B cell (primary cell): Measurements from ENCODE around the gene HHATL. TPM values are rescaled to one million over a fixed set of nuclear protein-coding genes. Genes with fewer than 3 reads are reported as not detected.

Experiments used
- ATAC-seq: fragments of 200-7000 bp; cut with Tn5 transposase; one replicate; pipeline ENCODE4 v1.10.0; 2021; ENCODE audit warnings: low read depth, mild to moderate bottlenecking, moderate number of reproducible peaks, moderate library complexity
- CTCF ChIA-PET: fragments of 350-600 bp; sonication (Branson Sonifier 250); formaldehyde crosslinking; loops from one replicate; lab custom pipeline; 2021; ENCODE audit warnings: antibody characterized with exemption, inconsistent platforms; lab: Charles Lee
- POLR2A ChIA-PET: fragments of 350-600 bp; sonication (Branson Sonifier 250); formaldehyde crosslinking; loops from one replicate; lab custom pipeline; 2021; ENCODE audit warnings: antibody characterized with exemption; lab: Charles Lee
- DNase-seq: peaks from one replicate; pipeline ENCODE4 v3.0.0; 2013
- H2AFZ ChIP-seq: 2 replicates; pipeline ENCODE4 v1.6.1; 2012; ENCODE audit warnings: mild to moderate bottlenecking, low read depth, low read length; ENCODE audit not compliant: insufficient read depth, poor library complexity, severe bottlenecking
- H3K27ac ChIP-seq, 2 donors: 1 replicate in 1 of 2; 2 replicates in 1 of 2; pipeline ENCODE4 v1.5.1; 2012 to 2013; ENCODE audit warnings: low read length in 2 of 2, mild to moderate bottlenecking in 2 of 2, moderate library complexity in 1 of 2
- H3K27me3 ChIP-seq, 4 experiments: fragments of 200-600 bp in 1 of 4; sonication (generic) in 1 of 4; replicated peaks in 1 of 4; 1 replicate in 2 of 4; 2 replicates in 2 of 4; pipeline versions ENCODE4 v1.6.1 to v1.7.0; 2013 to 2016; ENCODE audit warnings: low read length in 3 of 4, mild to moderate bottlenecking in 2 of 4, mixed read lengths in 1 of 4, moderate library complexity in 1 of 4; ENCODE audit not compliant: insufficient read depth in 4 of 4, control insufficient read depth in 3 of 4; ENCODE audit errors: control extremely low read depth in 1 of 4
- H3K36me3 ChIP-seq, 2 experiments: replicated peaks in 1 of 2; 1 replicate in 1 of 2; 2 replicates in 1 of 2; pipeline versions ENCODE4 v1.6.1 to v1.7.1; 2013; ENCODE audit warnings: low read length in 1 of 2; ENCODE audit not compliant: insufficient read depth in 2 of 2, control insufficient read depth in 1 of 2; ENCODE audit errors: control extremely low read depth in 1 of 2, extremely low read depth in 1 of 2
- H3K4me1 ChIP-seq, 2 donors: fragments of 200-600 bp in 1 of 2; sonication (generic) in 1 of 2; 1 replicate in 1 of 2; 2 replicates in 1 of 2; pipeline versions ENCODE4 v1.5.1 to v1.6.1; 2013 to 2017; ENCODE audit warnings: low read length in 2 of 2; ENCODE audit not compliant: control insufficient read depth in 2 of 2, insufficient read depth in 2 of 2
- H3K4me2 ChIP-seq: replicated peaks from 2 replicates; pipeline ENCODE3; 2012; ENCODE audit warnings: mild to moderate bottlenecking, low read depth, low read length; ENCODE audit not compliant: poor library complexity, severe bottlenecking
- H3K4me3 ChIP-seq, 5 experiments: fragments of 200-600 bp in 1 of 5; sonication (generic) in 1 of 5; 1 replicate in 3 of 5; 2 replicates in 2 of 5; pipeline versions ENCODE4 v1.5.1 to v1.7.0; 2011 to 2016; ENCODE audit warnings: low read length in 4 of 5, mild to moderate bottlenecking in 4 of 5, low read depth in 2 of 5, control low read depth in 1 of 5, moderate library complexity in 1 of 5; ENCODE audit not compliant: insufficient read depth in 1 of 5; ENCODE audit errors: control extremely low read depth in 1 of 5, extremely low read depth in 1 of 5
- H3K79me2 ChIP-seq: fragments of 200-600 bp; sonication (generic); one replicate; pipeline ENCODE4 v1.6.0; 2016; ENCODE audit warnings: low read length; ENCODE audit not compliant: control insufficient read depth, insufficient read depth
- H3K9ac ChIP-seq: fragments of 200-600 bp; sonication (generic); 2 replicates; pipeline ENCODE4 v1.6.1; 2017; ENCODE audit warnings: mild to moderate bottlenecking, low read length, moderate library complexity
- H3K9me3 ChIP-seq, 3 donors: one replicate each; pipeline versions ENCODE4 v1.6.1 to v1.7.1; 2013; ENCODE audit warnings: low read length in 2 of 3; ENCODE audit not compliant: control insufficient read depth in 2 of 3, insufficient read depth in 1 of 3; ENCODE audit errors: control extremely low read depth in 1 of 3
- H4K20me1 ChIP-seq: 2 replicates; pipeline ENCODE4 v1.6.0; 2012; ENCODE audit warnings: mild to moderate bottlenecking, low read length; ENCODE audit not compliant: insufficient read depth, control insufficient read depth, poor library complexity, severe bottlenecking
- H3K27ac Mint-ChIP-seq: one replicate; pipeline ENCODE4 v1.8.0; 2021; ENCODE audit warnings: mixed read lengths
- H3K27me3 Mint-ChIP-seq: one replicate; pipeline ENCODE4 v1.8.0; 2021; ENCODE audit warnings: mixed read lengths
- H3K4me1 Mint-ChIP-seq: one replicate; pipeline ENCODE4 v1.8.0; 2021; ENCODE audit warnings: mixed read lengths
- H3K4me3 Mint-ChIP-seq: one replicate; pipeline ENCODE4 v1.8.0; 2021; ENCODE audit warnings: mixed read lengths
- H3K9me3 Mint-ChIP-seq: one replicate; pipeline ENCODE4 v1.8.0; 2022; ENCODE audit warnings: mixed read lengths; ENCODE audit not compliant: insufficient read depth
- CTCF ChIP-seq: fragments of 200-600 bp; IDR thresholded peaks from one replicate; pipeline ENCODE4 v1.8.0; 2022; ENCODE audit warnings: antibody characterized with exemption, mild to moderate bottlenecking
- EZH2 ChIP-seq: IDR thresholded peaks from 2 replicates; pipeline ENCODE4 v1.6.1; 2012; ENCODE audit warnings: borderline replicate concordance, low read depth, mild to moderate bottlenecking, moderate library complexity, low read length; ENCODE audit not compliant: insufficient read depth, poor library complexity, severe bottlenecking
- WGBS: methylation state at CpG from one replicate; pipeline ENCODE4 v1.1.5; 2013; ENCODE audit warnings: missing lambda C conversion rate; ENCODE audit not compliant: insufficient coverage; 5-methylcytosine and 5-hydroxymethylcytosine counted together
- intact Hi-C: fragments of 100-400 bp; cut with micrococcal nuclease; formaldehyde crosslinking; loops from one replicate; pipeline ENCODE4 v1.10.0; 2022
- polyA plus RNA-seq: library from polyadenylated mRNA; depleted of rRNA; stranded (reverse); fragments of >200 nt; gene quantifications from 2 replicates; pipeline ENCODE4 v1.2.3, GENCODE V29; 2012
- total RNA-seq, 2 donors: library from RNA; stranded (reverse); fragments of 120-200 nt in 1 of 2; gene quantifications; 1 replicate in 1 of 2; 2 replicates in 1 of 2; pipeline versions ENCODE4 v1.2.3 to v1.2.4, GENCODE V29; 2013 to 2022

The HHATL gene
- total and polyA plus RNA-seq, 2 donors (not counting 1 experiment from before 2014, with no cell fraction given): not detected

- Histone ChIP-seq H3K79me2 (no peaks in the 10 kb centered on the region), H3K4me1 (no peaks in the 10 kb centered on the region), H3K4me2 (no peak overlapping the region), H3K9ac (no peak overlapping the region), H3K27me3 (peaks cover 0 to 27% (median 0%) of the 10 kb centered on the region in 4 experiments), H3K36me3 (no peaks in the 10 kb centered on the region), H3K27ac (no peak overlapping the region), H2AFZ (no peak overlapping the region), H3K4me3 (no peak overlapping the region), H4K20me1 (no peaks in the 10 kb centered on the region), H3K9me3 (no peaks in the 10 kb centered on the region)
- no peak overlapping the region for H3K27ac Mint-ChIP-seq
- TF ChIP-seq EZH2: no peak
- no peak for TF ChIP-seq CTCF
- H3K9me3 Mint-ChIP-seq: no peaks in the 10 kb centered on the region
- no peak for DNase-seq
- intact Hi-C loops: no loop called here
- peaks cover 2% of the 10 kb centered on the region for H3K4me1 Mint-ChIP-seq
- H3K27me3 Mint-ChIP-seq: peaks cover 35% of the 10 kb centered on the region
- CTCF ChIA-PET: no interaction called here
- POLR2A ChIA-PET: no interaction called here
- no peak overlapping the region for H3K4me3 Mint-ChIP-seq
- ATAC-seq: no peak
- 40% methylated on average over 80 of the region's 80 CpGs for WGBS
Observed at GRCh38 chr3:42685891-42686820, 16.4 kb downstream of the HHATL start.

GRCh38 chr3:42685363-42685881 lies 17.2 kb downstream of the HHATL start, which contains the start of gene KLHL40:
TSS of gene KLHL40 (plus strand) at chr3:42685537. CDS start at chr3:42685619, 82 bp downstream.
- no peak for TF ChIP-seq EZH2
- ChIA-PET POLR2A (no interaction called here), CTCF (no interaction called here)
- no peaks in the 10 kb centered on the region for H4K20me1 ChIP-seq
- H2AFZ ChIP-seq: no peak within 1 kb of the TSS
- Mint-ChIP-seq H3K4me1 (peaks cover 2% of the 10 kb centered on the region), H3K27me3 (peaks cover 35% of the 10 kb centered on the region), H3K9me3 (no peaks in the 10 kb centered on the region), H3K4me3 (no peak within 1 kb of the TSS), H3K27ac (no peak within 1 kb of the TSS)
- WGBS: 48% methylated on average over 34 of the region's 34 CpGs
- H3K4me3 ChIP-seq: no peak within 1 kb of the TSS
- no peaks in the 10 kb centered on the region for H3K4me1 ChIP-seq
- DNase-seq: no peak
- H3K9ac ChIP-seq: no peak within 1 kb of the TSS
- ATAC-seq: no peak
- H3K79me2 ChIP-seq: no peaks in the 10 kb centered on the region
- H3K9me3 ChIP-seq: no peaks in the 10 kb centered on the region
- peaks cover 0 to 27% (median 0%) of the 10 kb centered on the region in 4 experiments for H3K27me3 ChIP-seq
- no peak within 1 kb of the TSS for H3K4me2 ChIP-seq
- intact Hi-C loops: no loop called here
- no peak within 1 kb of the TSS for H3K27ac ChIP-seq
- H3K36me3 ChIP-seq: no peaks in the 10 kb centered on the region
